Activated T-cell treated with anti-CD3 and anti-CD28 coated beads for 48 hours (primary cell): ENCODE measurements around the gene ABCA13.

ENCODE experiments used
- DNase-seq: peaks from one replicate; pipeline ENCODE4 v3.0.0-alpha.2; 2020; ENCODE audit warnings: low read depth

The ABCA13 gene

GRCh38 chr7:48300301-48300700, 129.0 kb downstream of the ABCA13 start:
- no peak for DNase-seq

GRCh38 chr7:48301201-48301600, 129.9 kb downstream of the ABCA13 start:
- no peak for DNase-seq

- DNase-seq = no peak
Measured at GRCh38 chr7:48304641-48305040, 133.4 kb downstream of the ABCA13 start.

GRCh38 chr7:48305661-48306060, 134.4 kb downstream of the ABCA13 start:
- no peak for DNase-seq

- DNase-seq = no peak
Measured at GRCh38 chr7:48307041-48307714, 135.9 kb downstream of the ABCA13 start.

- DNase-seq = no peak
Measured at GRCh38 chr7:48309720-48310119, 138.5 kb downstream of the ABCA13 start.

- DNase-seq = no peak
Measured at GRCh38 chr7:48311464-48312100, 140.3 kb downstream of the ABCA13 start.

- DNase-seq = no peak
Measured at GRCh38 chr7:48312151-48312550, 140.9 kb downstream of the ABCA13 start.

GRCh38 chr7:48316768-48317167, 145.5 kb downstream of the ABCA13 start:
- no peak for DNase-seq

GRCh38 chr7:48317360-48317759, 146.1 kb downstream of the ABCA13 start:
- DNase-seq = no peak

- DNase-seq = no peak
Measured at GRCh38 chr7:48321319-48322010, 150.2 kb downstream of the ABCA13 start.

- DNase-seq = no peak
Measured at GRCh38 chr7:48337012-48337621, 165.9 kb downstream of the ABCA13 start.

GRCh38 chr7:48337781-48338180, 166.5 kb downstream of the ABCA13 start:
- no peak for DNase-seq

- DNase-seq = no peak
Measured at GRCh38 chr7:48347230-48347825, 176.1 kb downstream of the ABCA13 start.

GRCh38 chr7:48350515-48350914, 179.3 kb downstream of the ABCA13 start:
- DNase-seq = no peak

GRCh38 chr7:48351900-48352299, 180.6 kb downstream of the ABCA13 start:
- no peak for DNase-seq

GRCh38 chr7:48355346-48355745, 184.1 kb downstream of the ABCA13 start:
- no peak for DNase-seq

GRCh38 chr7:48360574-48360973, 189.3 kb downstream of the ABCA13 start:
- DNase-seq = no peak

GRCh38 chr7:48363174-48363573, 191.9 kb downstream of the ABCA13 start:
- DNase-seq = no peak

GRCh38 chr7:48365010-48365409, 193.8 kb downstream of the ABCA13 start:
- DNase-seq = no peak

- no peak for DNase-seq
Measured at GRCh38 chr7:48366096-48366495, 194.8 kb downstream of the ABCA13 start.

GRCh38 chr7:48376263-48376662, 205.0 kb downstream of the ABCA13 start:
- DNase-seq = no peak

- no peak for DNase-seq
Measured at GRCh38 chr7:48380921-48381320, 209.7 kb downstream of the ABCA13 start.
